HG02870 (cell line): ENCODE data around the gene ITPR1.
A peak's percentile ranks its signal among the peaks of the same experiment; 100 is the strongest.

Source experiments
- ATAC-seq: cut with Tn5 transposase; IDR thresholded peaks from one replicate; pipeline ENCODE4 v1.9.1; 2021; ENCODE audit warnings: mild to moderate bottlenecking, moderate library complexity; ENCODE audit not compliant: unreplicated experiment

ITPR1 gene

GRCh38 chr3:4800595-4800994 is 307.4 kb downstream of the ITPR1 start:
- ATAC-seq: no peak

GRCh38 chr3:4801892-4802291 is 308.7 kb downstream of the ITPR1 start:
- no peak for ATAC-seq

- no peak for ATAC-seq
These were observed 309.8 kb downstream of the ITPR1 start for GRCh38 chr3:4802903-4803302.

GRCh38 chr3:4804161-4805058 is 311.3 kb downstream of the ITPR1 start:
- no peak for ATAC-seq

GRCh38 chr3:4805662-4806061 is 312.5 kb downstream of the ITPR1 start:
- ATAC-seq: peak; percentile 74

GRCh38 chr3:4806535-4807108 is 313.5 kb downstream of the ITPR1 start:
- no peak for ATAC-seq

GRCh38 chr3:4807381-4808280 is 314.5 kb downstream of the ITPR1 start:
- ATAC-seq: no peak

- no peak for ATAC-seq
These were observed 315.5 kb downstream of the ITPR1 start for GRCh38 chr3:4808637-4809036.

- ATAC-seq: no peak
These were observed 316.8 kb downstream of the ITPR1 start for GRCh38 chr3:4809922-4810321.

- ATAC-seq: no peak
These were observed 319.4 kb downstream of the ITPR1 start for GRCh38 chr3:4812591-4812990.

- no peak for ATAC-seq
These were observed 320.8 kb downstream of the ITPR1 start for GRCh38 chr3:4813909-4814304.

- no peak for ATAC-seq
These were observed 321.3 kb downstream of the ITPR1 start for GRCh38 chr3:4814305-4814903.

GRCh38 chr3:4814904-4815574 is 321.9 kb downstream of the ITPR1 start:
- no peak for ATAC-seq

GRCh38 chr3:4816306-4816705 is 323.2 kb downstream of the ITPR1 start:
- ATAC-seq: no peak

GRCh38 chr3:4816718-4817117 is 323.6 kb downstream of the ITPR1 start:
- ATAC-seq: no peak

GRCh38 chr3:4817128-4817527 is 324.0 kb downstream of the ITPR1 start:
- no peak for ATAC-seq

GRCh38 chr3:4818164-4818563 is 325.0 kb downstream of the ITPR1 start:
- no peak for ATAC-seq

GRCh38 chr3:4818986-4819693 is 326.0 kb downstream of the ITPR1 start:
- no peak for ATAC-seq

- no peak for ATAC-seq
These were observed 326.6 kb downstream of the ITPR1 start for GRCh38 chr3:4819746-4820145.
